H1 (cell line): ENCODE measurements around the gene PAX7. TPM values are rescaled to one million over a fixed set of nuclear protein-coding genes. Genes with fewer than 3 reads are reported as not detected.

Source experiments
- CTCF ChIA-PET: fragments of 300-600 bp; sonication (Branson Sonifier 250); formaldehyde crosslinking; loops from one replicate; lab custom pipeline; 2021; ENCODE audit not compliant: partially characterized antibody; lab: Charles Lee
- POLR2A ChIA-PET: fragments of 300-600 bp; sonication (Branson Sonifier 250); formaldehyde crosslinking; loops from one replicate; lab custom pipeline; 2021; ENCODE audit warnings: inconsistent platforms; ENCODE audit not compliant: partially characterized antibody; lab: Charles Lee
- DNase-seq, 2 experiments: peaks; one replicate each; pipeline versions ENCODE4 v3.0.0 to v3.0.0-alpha.2; 2010 to 2022; ENCODE audit warnings: low spot score in 2 of 2, low read depth in 1 of 2, mixed read lengths in 1 of 2
- FAIRE-seq: peaks from 2 replicates; lab custom pipeline; 2011; peaks lifted over from hg19 to GRCh38; lab: Jason Lieb, UNC
- H2AFZ ChIP-seq: 2 replicates; pipeline ENCODE4 v1.8.1; 2012; ENCODE audit warnings: low read length, inconsistent platforms
- H2AK5ac ChIP-seq: 2 replicates; pipeline ENCODE4 v1.6.1; 2013; ENCODE audit warnings: low read depth, low read length
- H2BK120ac ChIP-seq: replicated peaks from 2 replicates; pipeline ENCODE3; 2013; ENCODE audit warnings: low read depth, low read length, inconsistent platforms
- H2BK12ac ChIP-seq: 2 replicates; pipeline ENCODE4 v1.6.1; 2013; ENCODE audit warnings: low read depth, low read length
- H2BK15ac ChIP-seq: 2 replicates; pipeline ENCODE4 v1.6.1; 2013; ENCODE audit warnings: low read length
- H2BK20ac ChIP-seq: 2 replicates; pipeline ENCODE4 v1.6.1; 2013; ENCODE audit warnings: low read length
- H2BK5ac ChIP-seq: 2 replicates; pipeline ENCODE4 v1.6.1; 2013; ENCODE audit warnings: low read depth, low read length
- H3K14ac ChIP-seq: 2 replicates; pipeline ENCODE4 v1.6.1; 2013; ENCODE audit warnings: inconsistent platforms; ENCODE audit not compliant: insufficient read length
- H3K18ac ChIP-seq: 2 replicates; pipeline ENCODE4 v1.6.1; 2013; ENCODE audit warnings: low read length; ENCODE audit errors: extremely low read depth
- H3K23ac ChIP-seq: 2 replicates; pipeline ENCODE4 v1.6.1; 2013; ENCODE audit warnings: inconsistent platforms; ENCODE audit not compliant: insufficient read length
- H3K23me2 ChIP-seq: 2 replicates; pipeline ENCODE4 v1.6.1; 2013; ENCODE audit warnings: low read depth, low read length
- H3K27ac ChIP-seq: 2 replicates; pipeline ENCODE4 v1.6.1; 2011; ENCODE audit warnings: low read depth, low read length, inconsistent platforms
- H3K27me3 ChIP-seq, 4 experiments: replicated peaks in 1 of 4; 1 replicate in 1 of 4; 2 replicates in 3 of 4; pipeline versions ENCODE4 v1.6.1 to v1.8.1; 2011 to 2013; ENCODE audit warnings: low read length in 3 of 4, mild to moderate bottlenecking in 3 of 4, inconsistent platforms in 2 of 4, mixed read lengths in 2 of 4, moderate library complexity in 1 of 4; ENCODE audit not compliant: control insufficient read depth in 3 of 4, insufficient read depth in 3 of 4; ENCODE audit errors: extremely low read depth in 1 of 4
- H3K36me3 ChIP-seq, 4 experiments: 2 replicates each; pipeline versions ENCODE4 v1.6.1 to v1.8.1; 2011 to 2013; ENCODE audit warnings: mild to moderate bottlenecking in 4 of 4, low read length in 3 of 4, moderate library complexity in 2 of 4, control low read depth in 1 of 4, inconsistent platforms in 1 of 4; ENCODE audit not compliant: insufficient read depth in 4 of 4, control insufficient read depth in 2 of 4
- H3K4ac ChIP-seq: replicated peaks from 2 replicates; pipeline ENCODE3; 2013; ENCODE audit warnings: low read length, low read depth, mixed read lengths, inconsistent platforms; ENCODE audit not compliant: insufficient read length
- H3K4me1 ChIP-seq, 4 experiments: replicated peaks in 1 of 4; 1 replicate in 1 of 4; 2 replicates in 3 of 4; pipeline versions ENCODE4 v1.6.1 to v1.8.1; 2011 to 2013; ENCODE audit warnings: low read length in 3 of 4, inconsistent platforms in 2 of 4, mixed read lengths in 1 of 4; ENCODE audit not compliant: insufficient read depth in 4 of 4, control insufficient read depth in 3 of 4
- H3K4me2 ChIP-seq, 2 experiments: 2 replicates each; pipeline versions ENCODE4 v1.6.1 to v1.8.1; 2011 to 2013; ENCODE audit warnings: low read depth in 2 of 2, low read length in 2 of 2, control low read depth in 1 of 2, inconsistent platforms in 1 of 2, mild to moderate bottlenecking in 1 of 2; ENCODE audit not compliant: insufficient read depth in 1 of 2
- H3K4me3 ChIP-seq, 4 experiments: fragments of 200-600, 300-600 bp in 1 of 4; sonication (generic), shearing (Covaris generic), sonication (Bioruptor Twin) in 1 of 4; 2 replicates each; pipeline versions ENCODE4 v1.5.1 to v1.8.1; 2011 to 2016; ENCODE audit warnings: low read length in 4 of 4, low read depth in 3 of 4, control low read depth in 2 of 4, inconsistent platforms in 2 of 4, mild to moderate bottlenecking in 2 of 4, mixed read lengths in 1 of 4, moderate library complexity in 1 of 4; ENCODE audit not compliant: insufficient read depth in 2 of 4; ENCODE audit errors: extremely low read depth in 1 of 4
- H3K56ac ChIP-seq: replicated peaks from 2 replicates; pipeline ENCODE3; 2013; ENCODE audit warnings: low read depth, mild to moderate bottlenecking, mixed read lengths, low read length, inconsistent platforms; ENCODE audit not compliant: insufficient read length
- H3K79me1 ChIP-seq: 2 replicates; pipeline ENCODE4 v1.6.1; 2013; ENCODE audit warnings: low read depth, low read length, control low read depth
- H3K79me2 ChIP-seq, 2 experiments: 2 replicates each; pipeline versions ENCODE4 v1.6.1 to v1.8.1; 2012 to 2013; ENCODE audit warnings: low read length in 2 of 2, mild to moderate bottlenecking in 2 of 2, inconsistent platforms in 1 of 2; ENCODE audit not compliant: insufficient read depth in 2 of 2, control insufficient read depth in 1 of 2
- H3K9ac ChIP-seq, 4 experiments: replicated peaks in 1 of 4; 1 replicate in 1 of 4; 2 replicates in 3 of 4; pipeline versions ENCODE4 v1.6.1 to v1.8.1; 2011 to 2013; ENCODE audit warnings: low read depth in 3 of 4, low read length in 3 of 4, control low read depth in 2 of 4, mild to moderate bottlenecking in 2 of 4, moderate library complexity in 2 of 4, inconsistent platforms in 1 of 4; ENCODE audit errors: extremely low read depth in 1 of 4
- H3K9me3 ChIP-seq, 2 experiments: 2 replicates each; pipeline versions ENCODE4 v1.6.1 to v1.8.1; 2012 to 2013; ENCODE audit warnings: mild to moderate bottlenecking in 2 of 2, moderate library complexity in 2 of 2, control low read depth in 1 of 2, inconsistent platforms in 1 of 2, low read depth in 1 of 2, low read length in 1 of 2, mixed read lengths in 1 of 2; ENCODE audit not compliant: insufficient read depth in 2 of 2
- H4K20me1 ChIP-seq, 2 experiments: replicated peaks in 1 of 2; 2 replicates each; pipeline versions ENCODE3 to v1.8.1; 2011 to 2013; ENCODE audit warnings: inconsistent platforms in 2 of 2, low read length in 2 of 2, mild to moderate bottlenecking in 1 of 2; ENCODE audit not compliant: insufficient read depth in 2 of 2, control insufficient read depth in 1 of 2
- H4K5ac ChIP-seq: 2 replicates; pipeline ENCODE4 v1.6.1; 2013; ENCODE audit warnings: low read length, low read depth, mixed read lengths, inconsistent platforms; ENCODE audit not compliant: insufficient read length
- H4K8ac ChIP-seq: 2 replicates; pipeline ENCODE4 v1.8.0; 2013; ENCODE audit warnings: mild to moderate bottlenecking, moderate library complexity, low read length, inconsistent platforms; ENCODE audit not compliant: insufficient read depth; ENCODE audit errors: extremely low read depth
- H4K91ac ChIP-seq: replicated peaks from 2 replicates; pipeline ENCODE3; 2013; ENCODE audit warnings: low read length, mixed read lengths, inconsistent platforms; ENCODE audit not compliant: insufficient read length
- BACH1 ChIP-seq: IDR thresholded peaks from 2 replicates; pipeline ENCODE4 v1.6.1; 2012; ENCODE audit warnings: low read length, improper control_type of control experiment
- RNF2 ChIP-seq: fragments of 200-900, 300-1000 bp; sonication (generic); IDR thresholded peaks from 2 replicates; pipeline ENCODE4 v1.7.1; 2016; ENCODE audit warnings: borderline replicate concordance, low read depth, mild to moderate bottlenecking, antibody characterized with exemption, low read length; ENCODE audit not compliant: poor library complexity, severe bottlenecking; ENCODE audit errors: missing control alignments
- SRF ChIP-seq: IDR thresholded peaks from 2 replicates; pipeline ENCODE4 v1.6.1; 2011; ENCODE audit warnings: mild to moderate bottlenecking, low read depth, low read length, moderate library complexity
- WGBS, 2 experiments: shearing (Covaris generic) in 1 of 2; methylation state at CpG; one replicate each; pipeline versions ENCODE4 v1.1.6 to v1.1.7; 2013 to 2015; ENCODE audit warnings: low lambda C conversion rate in 2 of 2, mixed read lengths in 2 of 2, inconsistent platforms in 1 of 2, low coverage in 1 of 2, missing lambda C conversion rate in 1 of 2; ENCODE audit not compliant: insufficient replicate concordance in 2 of 2, insufficient coverage in 1 of 2, insufficient read length in 1 of 2; ENCODE audit errors: extremely low coverage in 1 of 2, missing lambda C conversion rate in 1 of 2; 5-methylcytosine and 5-hydroxymethylcytosine counted together
- polyA plus RNA-seq, 7 experiments: library from polyadenylated mRNA; depleted of rRNA in 3 of 7; stranded (reverse) in 5 of 7; unstranded in 2 of 7; fragments of >200 nt in 5 of 7; fragments of 200-250 nt in 2 of 7; gene quantifications; 1 replicate in 5 of 7; 2 replicates in 1 of 7; 4 replicates in 1 of 7; pipeline versions ENCODE4 v1.2.1 to v1.2.3, GENCODE V29; 2011 to 2013; ENCODE audit warnings: missing spikeins in 2 of 7, mixed read lengths in 2 of 7
- small RNA-seq: library from polyadenylated mRNA; stranded (forward); fragments of <200 nt; extraction: miRNeasy Mini kit (QIAGEN cat#:217004); gene quantifications from one replicate; pipeline ENCODE3, GENCODE V24; 2013; ENCODE audit not compliant: insufficient read depth
- total RNA-seq: library from RNA; stranded (reverse); fragmentation: NEBNext Ultra II Directional; extraction: Animal tissue kit (Norgen Biotek cat#: 25700); gene quantifications from 2 replicates; pipeline ENCODE4 v1.2.1, GENCODE V29; 2021

The PAX7 gene
- total and polyA plus RNA-seq, 2 of the 8 experiments (the other 6 are each of a cell fraction or from before 2014, with no cell fraction given): not detected

GRCh38 chr1:18796950-18797349 lies 166.3 kb downstream of the PAX7 start:
- no peaks in the 10 kb centered on the region for H3K79me1 ChIP-seq

More at GRCh38 chr1:18796950-18797349, 166.3 kb downstream of the PAX7 start:
- Histone ChIP-seq H3K9me3 (no peaks in the 10 kb centered on the region), H3K56ac (no peak overlapping the region), H3K4me3 (no peak overlapping the region), H3K23me2 (peaks cover under 1% of the 10 kb centered on the region; the same call in 1 of the 2 replicates), H3K36me3 (no peaks in the 10 kb centered on the region), H4K8ac (no peak overlapping the region), H2BK120ac (no peak overlapping the region), H4K91ac (no peak overlapping the region), H3K14ac (no peak overlapping the region), H3K9ac (no peak overlapping the region; a peak in 1 of 7 replicates), H3K18ac (no peak overlapping the region), H3K4me2 (no peak overlapping the region), H4K5ac (no peak overlapping the region), H3K27ac (no peak overlapping the region), H3K4me1 (peaks cover 3 to 15% (median 7%) of the 10 kb centered on the region in 4 experiments; a peak in 6 of 7 replicates), H4K20me1 (no peaks in the 10 kb centered on the region), H2AFZ (no peak overlapping the region), H2BK20ac (no peak overlapping the region), H2BK12ac (no peak overlapping the region), H3K4ac (no peak overlapping the region), H3K79me2 (no peaks in the 10 kb centered on the region), H2AK5ac (no peak overlapping the region), H3K27me3 (peaks cover 0 to 4% (median 0%) of the 10 kb centered on the region in 4 experiments; a peak in 3 of 7 replicates), H2BK5ac (no peak overlapping the region), H3K23ac (no peak overlapping the region), H2BK15ac (no peak overlapping the region)
- POLR2A ChIA-PET: no interaction called here
- no peak for TF ChIP-seq RNF2
- TF ChIP-seq BACH1: no peak
- no peak for TF ChIP-seq SRF
- WGBS, 2 experiments: 78% methylated on average over 3 of the region's 3 CpGs; no CpG with 5 or more reads in 1 of the 2 experiments
- no peak for DNase-seq
- CTCF ChIA-PET: interaction anchor here (1.0 to 5.2 kb wide), 7 partner anchors 8 to 133 kb away, joined by 3 to 23 read pairs (median 5); no protein-coding TSS in a partner anchor
- FAIRE-seq: no peak

Small RNA genes within 50 kb of the gene (small RNA-seq; reads per million reads assigned to genes)
- not detected for gene AL031737.1

Other genes with a start within 250 kb of the PAX7 start
- gene KLHDC7A, start 149.9 kb upstream of the PAX7 start, total RNA-seq: 18.9 and 19.1 TPM in 2 replicates
- 3.9 and 8.5 TPM in 2 replicates for gene KLHDC7A, start 149.9 kb upstream of the PAX7 start, polyA plus RNA-seq (2011; rRNA removed)
- not detected in 2 replicates for gene TAS1R2, start 228.8 kb downstream of the PAX7 start, total RNA-seq
- gene TAS1R2, start 228.8 kb downstream of the PAX7 start, polyA plus RNA-seq (2011; rRNA removed): not detected in 2 replicates